Measurements from ENCODE around the gene KIF5A.

KIF5A gene

DNA sequence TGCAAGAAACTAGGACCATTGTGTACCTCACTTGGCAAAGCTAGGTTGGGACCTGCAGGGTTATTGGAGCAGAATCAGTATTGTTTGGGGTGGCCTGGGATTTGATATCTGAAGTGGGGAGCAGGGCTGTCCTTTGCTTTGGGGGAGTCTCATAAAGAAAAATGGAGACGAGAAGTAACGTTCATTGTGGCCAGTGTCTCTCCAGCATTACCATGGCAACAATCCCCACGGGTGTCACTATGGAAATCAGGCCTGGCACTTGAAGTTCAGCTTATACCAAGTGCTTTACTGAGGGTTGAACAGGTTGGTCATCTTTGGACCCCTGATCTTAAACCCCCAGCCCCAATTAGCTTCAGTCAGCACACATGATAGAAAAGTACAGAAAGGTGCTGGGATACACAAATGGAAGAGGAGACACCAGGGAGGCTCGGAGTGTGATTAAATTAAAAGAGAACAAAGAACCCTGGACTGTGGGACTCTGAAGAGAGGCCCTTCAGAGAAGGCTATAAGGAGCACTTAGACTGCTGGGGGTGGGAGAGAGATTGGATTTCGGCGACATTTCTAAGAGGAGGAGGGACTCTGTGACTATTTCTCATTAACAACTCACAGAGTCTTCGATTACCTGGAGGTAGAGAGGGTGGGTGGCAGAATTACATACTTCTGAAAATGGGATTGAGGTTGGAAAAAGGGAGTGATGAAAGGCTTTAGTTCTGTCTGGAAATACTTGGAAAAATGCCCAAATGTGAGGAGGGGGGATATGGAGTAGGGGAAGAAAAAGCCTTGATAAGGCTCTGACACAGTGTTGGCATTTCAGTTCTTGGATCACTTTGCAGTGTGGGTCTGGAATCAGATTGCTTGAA is 3.7 kb downstream of the KIF5A start:
- Histone ChIP-seq H3K36me3 (ENCODE audit: insufficient read depth, low read length) (no peaks in the 10 kb centered on the region), H3K4me1 (ENCODE audit: insufficient read depth, low read length, poor library complexity, severe bottlenecking) (no peaks in the 10 kb centered on the region), H3K9ac (ENCODE audit: low read depth, low read length, poor library complexity, severe bottlenecking) (no peak overlapping the region), H3K9me2 (replicated peaks; ENCODE audit: low read depth, low read length) (no peaks in the 10 kb centered on the region), H3K79me2 (ENCODE audit: insufficient read depth, low read length) (no peaks in the 10 kb centered on the region), H2AFZ (ENCODE audit: low read length) (no peak overlapping the region; the same call in 1 of the 2 replicates), H3F3A (ENCODE audit: low read depth) (no peaks in the 10 kb centered on the region), H3K4me3 (ENCODE audit: low read length, poor library complexity, severe bottlenecking) (no peak overlapping the region), H3K4me2 (ENCODE audit: low read depth, low read length, poor library complexity, severe bottlenecking) (no peak overlapping the region), H3K9me3 (ENCODE audit: insufficient read depth, low read depth, low read length) (no peaks in the 10 kb centered on the region), H3K27me3 (ENCODE audit: insufficient read depth, low read length, poor library complexity, severe bottlenecking) (no peaks in the 10 kb centered on the region), H4K20me1 (ENCODE audit: insufficient read depth, low read length, poor library complexity, severe bottlenecking) (no peaks in the 10 kb centered on the region)
- TF ChIP-seq, protein P1, sequence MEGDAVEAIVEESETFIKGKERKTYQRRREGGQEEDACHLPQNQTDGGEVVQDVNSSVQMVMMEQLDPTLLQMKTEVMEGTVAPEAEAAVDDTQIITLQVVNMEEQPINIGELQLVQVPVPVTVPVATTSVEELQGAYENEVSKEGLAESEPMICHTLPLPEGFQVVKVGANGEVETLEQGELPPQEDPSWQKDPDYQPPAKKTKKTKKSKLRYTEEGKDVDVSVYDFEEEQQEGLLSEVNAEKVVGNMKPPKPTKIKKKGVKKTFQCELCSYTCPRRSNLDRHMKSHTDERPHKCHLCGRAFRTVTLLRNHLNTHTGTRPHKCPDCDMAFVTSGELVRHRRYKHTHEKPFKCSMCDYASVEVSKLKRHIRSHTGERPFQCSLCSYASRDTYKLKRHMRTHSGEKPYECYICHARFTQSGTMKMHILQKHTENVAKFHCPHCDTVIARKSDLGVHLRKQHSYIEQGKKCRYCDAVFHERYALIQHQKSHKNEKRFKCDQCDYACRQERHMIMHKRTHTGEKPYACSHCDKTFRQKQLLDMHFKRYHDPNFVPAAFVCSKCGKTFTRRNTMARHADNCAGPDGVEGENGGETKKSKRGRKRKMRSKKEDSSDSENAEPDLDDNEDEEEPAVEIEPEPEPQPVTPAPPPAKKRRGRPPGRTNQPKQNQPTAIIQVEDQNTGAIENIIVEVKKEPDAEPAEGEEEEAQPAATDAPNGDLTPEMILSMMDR (conservative IDR thresholded peaks at IDR 0.05; ENCODE audit: low read length) = no peak
- no peak for TF ChIP-seq EZH2phosphoT487 (IDR thresholded peaks at IDR 0.05; ENCODE audit: borderline replicate concordance)

DNA sequence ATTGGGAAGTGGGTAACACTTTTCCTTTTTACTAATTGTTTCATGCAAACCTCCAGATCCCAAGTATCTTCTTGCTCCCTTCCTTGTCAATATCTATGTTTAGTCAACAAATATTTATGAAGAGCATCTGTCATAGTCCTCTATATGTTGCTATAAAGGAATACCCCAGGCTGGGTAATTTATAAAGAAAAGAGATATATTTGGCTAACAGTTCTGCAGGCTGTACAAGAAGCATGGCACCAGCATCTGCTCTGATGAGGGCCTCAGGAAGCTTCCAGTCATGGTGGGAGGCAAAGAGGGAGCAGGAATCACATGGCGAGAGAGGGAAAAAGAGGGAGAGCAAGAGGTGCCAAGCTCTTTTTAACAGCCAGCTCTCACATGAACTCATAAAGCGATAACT is 4.6 kb downstream of the KIF5A start:
- no peaks in the 10 kb centered on the region for H3K27me3 ChIP-seq (ENCODE audit: insufficient read depth, low read length, poor library complexity, severe bottlenecking)
- no peaks in the 10 kb centered on the region for H3F3A ChIP-seq (ENCODE audit: low read depth)
- H3K9ac ChIP-seq (ENCODE audit: low read depth, low read length, poor library complexity, severe bottlenecking) = no peak overlapping the region

GRCh38 chr12:57554897-57555296 is 5.1 kb downstream of the KIF5A start:
- H3K27me3 ChIP-seq (ENCODE audit: insufficient read depth, low read length, poor library complexity, severe bottlenecking) = no peaks in the 10 kb centered on the region
- H3K9me3 ChIP-seq (ENCODE audit: insufficient read depth, low read depth, low read length) = no peaks in the 10 kb centered on the region
- H3K4me3 ChIP-seq (ENCODE audit: low read length, poor library complexity, severe bottlenecking) = no peak overlapping the region
- H3K79me2 ChIP-seq (ENCODE audit: insufficient read depth, low read length) = no peaks in the 10 kb centered on the region
- H2AFZ ChIP-seq (ENCODE audit: low read length) = no peak overlapping the region
- H4K20me1 ChIP-seq (ENCODE audit: insufficient read depth, low read length, poor library complexity, severe bottlenecking) = no peaks in the 10 kb centered on the region
- no peak overlapping the region for H3K9ac ChIP-seq (ENCODE audit: low read depth, low read length, poor library complexity, severe bottlenecking)
- no peaks in the 10 kb centered on the region for H3F3A ChIP-seq (ENCODE audit: low read depth)
- TF ChIP-seq, protein P1 (conservative IDR thresholded peaks at IDR 0.05; ENCODE audit: low read length) = no peak
- TF ChIP-seq EZH2phosphoT487 (IDR thresholded peaks at IDR 0.05; ENCODE audit: borderline replicate concordance) = no peak
- no peak overlapping the region for H3K4me2 ChIP-seq (ENCODE audit: low read depth, low read length, poor library complexity, severe bottlenecking)
- no peaks in the 10 kb centered on the region for H3K9me2 ChIP-seq (replicated peaks; ENCODE audit: low read depth, low read length)
- no peaks in the 10 kb centered on the region for H3K4me1 ChIP-seq (ENCODE audit: insufficient read depth, low read length, poor library complexity, severe bottlenecking)
- no peaks in the 10 kb centered on the region for H3K36me3 ChIP-seq (ENCODE audit: insufficient read depth, low read length)

More for the DNA sequence above, 4.6 kb downstream of the KIF5A start:
- H2AFZ ChIP-seq (ENCODE audit: low read length) = no peak overlapping the region
- no peaks in the 10 kb centered on the region for H3K4me1 ChIP-seq (ENCODE audit: insufficient read depth, low read length, poor library complexity, severe bottlenecking)
- H4K20me1 ChIP-seq (ENCODE audit: insufficient read depth, low read length, poor library complexity, severe bottlenecking) = no peaks in the 10 kb centered on the region
- H3K4me2 ChIP-seq (ENCODE audit: low read depth, low read length, poor library complexity, severe bottlenecking) = no peak overlapping the region
- H3K9me3 ChIP-seq (ENCODE audit: insufficient read depth, low read depth, low read length) = no peaks in the 10 kb centered on the region
- no peaks in the 10 kb centered on the region for H3K9me2 ChIP-seq (replicated peaks; ENCODE audit: low read depth, low read length)
- H3K4me3 ChIP-seq (ENCODE audit: low read length, poor library complexity, severe bottlenecking) = no peak overlapping the region
- no peaks in the 10 kb centered on the region for H3K36me3 ChIP-seq (ENCODE audit: insufficient read depth, low read length)
- TF ChIP-seq, protein P1 (conservative IDR thresholded peaks at IDR 0.05; ENCODE audit: low read length) = no peak
- no peak for TF ChIP-seq EZH2phosphoT487 (IDR thresholded peaks at IDR 0.05; ENCODE audit: borderline replicate concordance)
- H3K79me2 ChIP-seq (ENCODE audit: insufficient read depth, low read length) = no peaks in the 10 kb centered on the region

Measured in Loucy (cell line).